Measurements from ENCODE around the gene DUSP18.

DUSP18 gene

DNA sequence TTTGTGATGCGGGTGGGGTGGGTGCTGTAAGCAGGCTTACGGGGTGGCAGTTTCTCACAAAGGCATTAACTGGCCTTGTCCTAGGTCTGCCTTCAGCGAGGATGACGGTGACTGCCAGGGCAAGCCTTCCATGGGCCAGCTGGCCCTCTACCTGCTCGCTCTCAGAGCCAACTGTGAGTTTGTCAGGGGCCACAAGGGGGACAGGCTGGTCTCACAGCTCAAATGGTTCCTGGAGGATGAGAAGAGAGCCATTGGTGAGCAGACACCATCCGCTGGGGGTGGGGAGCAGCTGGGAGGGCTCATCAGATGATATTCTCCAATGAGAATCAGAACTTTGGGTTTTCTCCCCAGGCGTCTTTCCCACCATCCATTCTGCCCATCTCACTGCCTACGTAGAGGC lies 54.9 kb downstream of the DUSP18 start:
- Histone ChIP-seq H3K4me3 (ENCODE audit: low read depth, low read length) (no peak overlapping the region), H3K9me3 (ENCODE audit: control insufficient read depth, insufficient read depth, low read length) (no peaks in the 10 kb centered on the region), H3K9ac (ENCODE audit: low read depth, low read length) (no peak overlapping the region), H3K36me3 (ENCODE audit: control insufficient read depth, insufficient read depth, low read length) (peaks cover 12% of the 10 kb centered on the region), H3K27me3 (ENCODE audit: control insufficient read depth, insufficient read depth, low read length) (no peaks in the 10 kb centered on the region), H3K4me1 (ENCODE audit: control insufficient read depth, insufficient read depth, low read length) (no peaks in the 10 kb centered on the region)

Data from iPS-15b (cell line).